MCF 10A (cell line): Measurements from ENCODE around the gene DNAJC15. TPM values are rescaled to one million over a fixed set of nuclear protein-coding genes. Genes with fewer than 3 reads are reported as not detected.

ENCODE experiments used
- BruUV-seq: library from RNA; stranded (reverse); fragments of 400-500 nt; replicated peaks from 2 replicates; lab custom pipeline; 2021; lab: Mats Ljungman, UMichigan
- CTCF ChIA-PET: fragments of 300-600 bp; sonication (Branson Sonifier 250); formaldehyde crosslinking; extraction: SDS; loops from one replicate; lab custom pipeline; 2021; ENCODE audit warnings: antibody characterized with exemption, inconsistent platforms; lab: Yijun Ruan, JAX
- POLR2A ChIA-PET: fragments of 300-600, 350-650 bp; sonication (Branson Sonifier 250); formaldehyde crosslinking; extraction: SDS; loops from one replicate; lab custom pipeline; 2020; ENCODE audit warnings: antibody characterized with exemption, inconsistent platforms; lab: Yijun Ruan, JAX
- DNase-seq: peaks from one replicate; pipeline ENCODE4 v3.0.0-alpha.2; 2018; ENCODE audit not compliant: unreplicated experiment
- H3K27ac Mint-ChIP-seq: one replicate; pipeline ENCODE4 v1.8.0; 2022; ENCODE audit warnings: mild to moderate bottlenecking, low read depth, mixed read lengths; ENCODE audit not compliant: unreplicated experiment
- H3K27me3 Mint-ChIP-seq: one replicate; pipeline ENCODE4 v1.8.0; 2022; ENCODE audit warnings: mixed read lengths; ENCODE audit not compliant: insufficient read depth, unreplicated experiment
- H3K36me3 Mint-ChIP-seq: one replicate; pipeline ENCODE4 v1.8.0; 2022; ENCODE audit warnings: mild to moderate bottlenecking, moderate library complexity, mixed read lengths; ENCODE audit not compliant: insufficient read depth, unreplicated experiment
- H3K4me1 Mint-ChIP-seq: one replicate; pipeline ENCODE4 v1.8.0; 2022; ENCODE audit warnings: mixed read lengths; ENCODE audit not compliant: insufficient read depth, unreplicated experiment
- H3K4me3 Mint-ChIP-seq: one replicate; pipeline ENCODE4 v1.8.0; 2022; ENCODE audit warnings: mild to moderate bottlenecking, moderate library complexity, mixed read lengths; ENCODE audit not compliant: unreplicated experiment
- H3K9me3 Mint-ChIP-seq: one replicate; pipeline ENCODE4 v1.8.0; 2022; ENCODE audit warnings: mixed read lengths; ENCODE audit not compliant: unreplicated experiment
- intact Hi-C: fragments of 100-400 bp; cut with micrococcal nuclease; formaldehyde crosslinking; loops from 2 replicates; pipeline ENCODE4 v1.14.1; 2022
- total RNA-seq: library from RNA; stranded (reverse); gene quantifications from 2 replicates; pipeline ENCODE4 v1.2.3, GENCODE V29; 2022
- TF ChIP-seq, protein P1 (sequence below): fragments of 200-600 bp; IDR thresholded peaks from one replicate; pipeline ENCODE4 v1.8.0; 2022; ENCODE audit warnings: antibody characterized with exemption, mild to moderate bottlenecking; ENCODE audit not compliant: unreplicated experiment

DNAJC15 gene
- total RNA-seq, 1 experiment from 2014 or later, result 34.0 TPM

DNA sequence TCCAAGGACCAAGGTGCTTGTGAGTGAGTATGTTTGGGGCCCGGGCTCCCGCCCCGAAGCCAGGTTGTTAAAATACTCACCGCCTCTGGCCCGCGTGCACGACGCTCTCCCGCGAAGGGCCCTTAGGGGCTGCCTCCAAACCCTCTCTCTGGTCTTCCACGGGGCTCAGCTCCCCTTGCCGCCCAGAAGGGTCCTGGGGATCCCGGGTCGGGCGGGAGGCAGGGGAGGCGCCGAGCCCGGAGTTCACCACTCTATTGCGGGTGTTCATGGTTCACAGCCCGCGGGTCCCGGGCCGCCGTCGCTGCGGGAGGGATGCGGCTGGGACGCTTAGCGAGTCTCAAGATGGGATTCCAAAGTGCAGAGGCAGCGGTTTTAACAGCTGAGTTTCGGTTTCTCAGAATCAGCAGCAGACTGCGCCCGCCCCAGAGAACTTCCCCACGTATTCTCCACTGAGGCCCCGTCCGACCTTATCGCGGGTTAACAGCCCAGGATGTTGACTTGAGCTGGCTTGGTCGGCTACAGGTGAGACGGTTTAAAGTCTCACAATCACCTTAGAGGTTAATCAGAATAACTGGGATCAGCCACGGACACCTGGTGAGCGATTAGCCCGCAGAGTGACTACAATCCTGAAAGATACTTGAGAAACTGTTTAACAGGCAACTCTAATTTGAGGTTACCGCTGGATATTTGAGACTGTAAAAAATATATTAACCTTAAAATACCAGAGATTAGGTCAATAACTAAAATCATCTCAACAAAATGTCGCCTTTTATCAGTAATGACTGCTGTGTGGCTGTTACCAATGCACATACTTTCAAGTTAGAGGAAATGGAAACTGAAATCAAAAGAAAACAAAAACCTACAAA lies 31.3 kb upstream of the DNAJC15 start, which contains the start of gene EPSTI1:
EPSTI1 (minus strand) TSS at position 344 of the 866 bp plus-strand sequence; CDS start at position 268, 76 bp downstream.
- intact Hi-C loops, result loop anchor here (10.0 kb wide), 1 partner anchor 97 kb away; no protein-coding TSS in a partner anchor
- TF ChIP-seq, protein P1, sequence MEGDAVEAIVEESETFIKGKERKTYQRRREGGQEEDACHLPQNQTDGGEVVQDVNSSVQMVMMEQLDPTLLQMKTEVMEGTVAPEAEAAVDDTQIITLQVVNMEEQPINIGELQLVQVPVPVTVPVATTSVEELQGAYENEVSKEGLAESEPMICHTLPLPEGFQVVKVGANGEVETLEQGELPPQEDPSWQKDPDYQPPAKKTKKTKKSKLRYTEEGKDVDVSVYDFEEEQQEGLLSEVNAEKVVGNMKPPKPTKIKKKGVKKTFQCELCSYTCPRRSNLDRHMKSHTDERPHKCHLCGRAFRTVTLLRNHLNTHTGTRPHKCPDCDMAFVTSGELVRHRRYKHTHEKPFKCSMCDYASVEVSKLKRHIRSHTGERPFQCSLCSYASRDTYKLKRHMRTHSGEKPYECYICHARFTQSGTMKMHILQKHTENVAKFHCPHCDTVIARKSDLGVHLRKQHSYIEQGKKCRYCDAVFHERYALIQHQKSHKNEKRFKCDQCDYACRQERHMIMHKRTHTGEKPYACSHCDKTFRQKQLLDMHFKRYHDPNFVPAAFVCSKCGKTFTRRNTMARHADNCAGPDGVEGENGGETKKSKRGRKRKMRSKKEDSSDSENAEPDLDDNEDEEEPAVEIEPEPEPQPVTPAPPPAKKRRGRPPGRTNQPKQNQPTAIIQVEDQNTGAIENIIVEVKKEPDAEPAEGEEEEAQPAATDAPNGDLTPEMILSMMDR, result no peak
- Mint-ChIP-seq H3K27me3 (no peaks in the 10 kb centered on the region), H3K27ac (peak within 1 kb of the TSS; percentile 50), H3K4me1 (peaks cover 16% of the 10 kb centered on the region), H3K36me3 (no peaks in the 10 kb centered on the region), H3K4me3 (no peak within 1 kb of the TSS), H3K9me3 (no peaks in the 10 kb centered on the region)
- ChIA-PET POLR2A (no interaction called here), CTCF (interaction anchor here (0.6 to 1.6 kb wide), 3 partner anchors 9 to 332 kb away, joined by 3 to 4 read pairs (median 3); no protein-coding TSS in a partner anchor)
- no TSS peak for BruUV-seq
- DNase-seq, result no peak

DNA sequence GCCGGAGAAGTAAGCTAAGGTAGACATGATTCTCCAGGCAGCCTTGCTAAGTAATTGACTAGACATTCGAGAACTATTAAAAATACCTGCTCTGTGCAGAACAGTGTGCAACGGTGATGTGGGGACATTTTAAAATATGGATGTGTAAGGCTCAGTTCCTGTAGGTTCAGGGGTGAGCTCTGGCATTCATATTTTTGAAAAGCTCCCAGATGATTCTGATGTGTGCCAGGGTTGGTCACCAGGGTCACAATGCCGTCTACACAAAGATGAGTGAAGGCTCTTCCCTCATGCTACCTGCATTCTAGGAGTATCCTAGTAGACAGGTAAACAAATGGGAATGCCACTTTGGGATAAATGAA lies 30.6 kb upstream of the DNAJC15 start:
- H3K9me3 Mint-ChIP-seq, result no peaks in the 10 kb centered on the region
- CTCF ChIA-PET, result interaction anchor here (0.6 to 1.6 kb wide), 2 partner anchors 9 to 23 kb away, joined by 3 to 4 read pairs; no protein-coding TSS in a partner anchor
- intact Hi-C loops, result loop anchor here (10.0 kb wide), 1 partner anchor 98 kb away; no protein-coding TSS in a partner anchor
- TF ChIP-seq, protein P1, result no peak
- H3K4me1 Mint-ChIP-seq, result peaks cover 18% of the 10 kb centered on the region
- no peaks in the 10 kb centered on the region for H3K27me3 Mint-ChIP-seq
- POLR2A ChIA-PET, result no interaction called here
- no peak overlapping the region for H3K4me3 Mint-ChIP-seq
- H3K36me3 Mint-ChIP-seq, result no peaks in the 10 kb centered on the region
- no peak overlapping the region for H3K27ac Mint-ChIP-seq
- DNase-seq, result no peak
- BruUV-seq, result no TSS peak

DNA sequence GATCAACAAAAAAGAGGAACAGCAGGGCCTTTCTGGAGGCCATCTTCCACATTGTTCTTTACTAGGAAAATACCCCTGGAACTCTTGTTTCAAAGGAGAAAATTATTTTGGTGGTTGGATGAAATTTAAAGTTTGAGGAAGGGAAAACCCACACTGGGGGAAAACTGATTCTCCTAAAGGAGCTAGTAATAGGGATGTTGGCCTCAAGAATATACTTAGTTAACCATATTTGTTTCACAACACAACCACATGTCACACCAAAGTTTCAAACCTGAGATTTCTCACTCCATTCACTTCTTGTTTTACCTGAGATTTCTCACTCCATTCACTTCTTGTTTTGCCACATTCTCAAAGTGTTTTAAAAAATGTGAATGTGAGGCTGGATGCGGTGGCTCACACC lies 28.5 kb upstream of the DNAJC15 start:
- Mint-ChIP-seq H3K36me3 (no peaks in the 10 kb centered on the region), H3K4me3 (no peak overlapping the region), H3K27me3 (no peaks in the 10 kb centered on the region), H3K9me3 (no peaks in the 10 kb centered on the region), H3K4me1 (peaks cover 18% of the 10 kb centered on the region), H3K27ac (peak overlapping the region; percentile 96)
- BruUV-seq, result no TSS peak
- CTCF ChIA-PET, result interaction anchor here (1.0 kb wide), 1 partner anchor 25 kb away, joined by 3 read pairs; no protein-coding TSS in a partner anchor
- intact Hi-C loops, result loop anchor here (10.0 kb wide), 1 partner anchor 100 kb away; no protein-coding TSS in a partner anchor
- POLR2A ChIA-PET, result interaction anchor here (0.6 to 0.7 kb wide), 3 partner anchors 12 to 33 kb away, joined by 3 read pairs; no protein-coding TSS in a partner anchor
- no peak for DNase-seq
- TF ChIP-seq, protein P1, result no peak

DNA sequence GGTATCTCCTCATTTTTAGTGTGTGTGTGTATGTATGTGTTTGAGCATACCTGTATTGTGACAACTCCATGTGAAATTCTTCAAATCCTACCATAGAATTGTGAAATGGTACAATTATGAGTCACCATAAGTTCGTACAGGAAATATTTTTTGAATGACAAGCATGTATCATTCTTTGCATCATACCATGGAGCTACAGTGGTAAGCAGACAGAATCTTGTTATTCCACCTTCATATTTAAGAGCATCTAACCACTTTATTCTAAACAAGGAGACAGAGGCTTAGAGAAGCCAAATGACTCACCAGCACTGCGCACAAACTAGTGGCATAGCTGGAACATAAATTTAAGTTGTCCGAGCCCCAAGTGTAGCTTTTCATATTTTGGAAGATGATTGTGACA lies 26.8 kb upstream of the DNAJC15 start:
- peak overlapping the region; percentile 96 for H3K27ac Mint-ChIP-seq
- CTCF ChIA-PET, result interaction anchor here (0.7 to 2.2 kb wide), 3 partner anchors 27 to 794 kb away, joined by 3 to 13 read pairs (median 6); no protein-coding TSS in a partner anchor
- peaks cover under 1% of the 10 kb centered on the region for H3K9me3 Mint-ChIP-seq

More for the DNA sequence above, 26.8 kb upstream of the DNAJC15 start:
- Mint-ChIP-seq H3K4me3 (peak overlapping the region; percentile 15), H3K4me1 (peaks cover 21% of the 10 kb centered on the region), H3K27me3 (no peaks in the 10 kb centered on the region), H3K36me3 (no peaks in the 10 kb centered on the region)
- no TSS peak for BruUV-seq
- TF ChIP-seq, protein P1, result no peak
- DNase-seq, result peak; percentile 91
- POLR2A ChIA-PET, result interaction anchor here (0.7 to 2.3 kb wide), 11 partner anchors 9 to 277 kb away, joined by 3 to 11 read pairs (median 4); no protein-coding TSS in a partner anchor
- intact Hi-C loops, result loop anchor here (1.0 to 10.0 kb wide), 4 partner anchors 9 to 102 kb away; no protein-coding TSS in a partner anchor
